ENCODE results near the gene INTU.
"Not testable (repeated sequence)": the region's sequence is repeated elsewhere in the genome, so short reads cannot be mapped to it uniquely, and the experiment has no call there.

The INTU gene

DNA sequence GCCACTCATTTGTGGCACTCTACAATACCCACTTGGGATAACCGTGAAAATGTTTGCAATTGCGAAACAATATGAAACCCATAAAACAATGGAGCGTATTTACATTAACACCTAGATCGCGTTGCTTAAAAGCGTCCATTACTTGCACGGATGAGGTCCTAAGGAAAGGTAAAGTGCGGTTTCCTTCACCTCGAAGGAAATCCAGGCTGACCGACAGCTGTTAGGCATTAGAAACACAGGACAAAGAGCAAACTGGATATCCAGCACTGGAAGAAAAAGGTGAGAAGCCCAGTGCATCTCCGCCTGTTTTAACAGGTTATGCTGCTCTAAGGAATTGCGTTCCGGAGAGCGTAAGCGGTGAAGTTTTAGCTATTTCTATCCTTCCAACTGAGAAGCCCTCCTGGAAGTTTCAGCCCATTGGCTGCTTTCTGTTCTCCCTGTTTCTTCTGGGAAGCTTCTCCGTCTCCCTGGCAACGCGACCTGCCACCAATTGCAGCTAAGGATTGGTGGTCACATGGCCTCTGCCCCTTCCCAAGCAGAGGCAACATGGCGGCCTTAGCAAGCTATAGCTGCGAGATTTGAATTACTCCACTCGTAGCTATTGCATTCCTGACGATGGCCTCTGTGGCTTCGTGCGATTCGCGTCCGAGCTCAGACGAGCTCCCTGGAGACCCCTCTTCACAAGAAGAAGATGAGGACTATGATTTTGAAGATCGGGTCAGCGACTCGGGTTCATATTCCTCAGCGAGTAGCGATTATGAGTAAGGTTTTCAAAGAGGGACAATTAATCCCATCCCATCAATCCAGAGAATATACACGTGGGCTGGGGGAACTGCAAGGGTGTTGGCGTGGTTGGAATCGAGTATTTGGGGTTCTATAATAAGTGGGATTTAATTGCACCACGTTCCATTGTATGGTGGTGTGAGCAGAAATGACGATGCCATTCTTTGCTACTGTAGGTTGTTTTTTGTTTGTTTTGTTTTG lies at the start of gene INTU:
INTU (plus strand) TSS at position 538 of the 984 bp plus-strand sequence; CDS start at position 616, 78 bp downstream.
- DNase-seq (ENCODE audit: low spot score), result peak; percentile 98

DNA sequence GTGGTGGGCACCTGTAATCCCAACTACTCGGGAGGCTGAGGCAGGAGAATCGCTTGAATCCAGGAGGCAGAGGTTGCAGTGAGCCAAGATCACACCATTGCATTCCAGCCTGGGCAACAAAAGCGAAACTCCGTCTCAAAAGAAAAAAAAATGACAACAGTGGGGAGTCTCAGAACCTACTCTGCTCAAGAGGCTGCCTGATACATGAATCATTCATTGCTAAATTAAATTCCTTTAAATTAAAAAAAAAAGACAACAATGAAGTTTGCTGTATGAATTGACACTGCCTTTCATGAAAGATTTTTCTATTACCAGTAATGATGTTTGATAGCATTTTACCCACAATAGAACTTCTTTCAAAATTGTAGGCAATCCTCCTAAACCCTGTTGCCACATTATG lies 46.3 kb upstream of the INTU start:
- not testable (repeated sequence) for DNase-seq (ENCODE audit: low spot score)

DNA sequence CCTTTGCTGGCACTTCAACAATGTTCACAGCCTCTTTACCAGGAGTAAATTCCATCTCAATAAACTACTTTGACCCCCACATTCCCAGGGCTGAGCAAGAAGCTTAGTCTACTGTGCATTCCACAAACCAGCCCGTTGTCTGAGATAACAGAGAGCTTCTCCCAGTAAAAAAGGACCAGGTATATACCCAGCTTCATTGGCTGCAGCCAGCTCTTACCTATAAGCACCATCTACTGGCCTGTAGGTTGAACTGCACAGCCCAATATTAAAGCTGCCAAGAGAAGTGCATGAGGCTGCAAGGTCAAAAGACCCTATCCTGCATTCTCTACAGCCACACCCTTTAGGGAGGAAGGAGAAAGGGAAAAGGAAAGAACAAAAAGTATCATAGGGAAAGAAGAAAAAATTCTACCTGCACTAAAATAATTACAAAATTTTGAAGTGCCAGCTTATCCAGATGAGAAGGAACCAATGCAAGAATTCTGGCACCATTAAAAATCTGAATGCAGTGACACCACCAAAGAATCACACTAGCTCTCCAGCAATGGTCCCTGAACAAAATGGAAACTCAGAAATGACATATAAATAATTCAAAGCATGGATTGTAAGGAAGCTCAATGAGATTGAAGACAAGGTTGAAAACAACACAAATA lies 45.7 kb upstream of the INTU start:
- DNase-seq (ENCODE audit: low spot score), result peak; percentile 62

DNA sequence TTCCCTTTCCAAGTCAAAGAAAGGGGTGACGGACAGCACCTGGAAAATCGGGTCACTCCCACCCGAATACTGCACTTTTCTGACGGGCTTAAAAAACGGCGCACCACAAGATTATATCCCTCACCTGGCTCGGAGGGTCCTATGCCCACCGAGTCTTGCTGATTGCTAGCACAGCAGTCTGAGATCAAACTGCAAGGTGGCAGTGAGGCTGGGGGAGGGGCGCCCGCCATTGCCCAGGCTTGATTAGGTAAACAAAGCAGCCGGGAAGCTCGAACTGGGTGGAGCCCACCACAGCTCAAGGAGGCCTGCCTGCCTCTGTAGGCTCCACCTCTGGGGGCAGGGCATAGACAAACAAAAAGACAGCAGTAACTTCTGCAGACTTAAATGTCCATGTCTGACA lies 43.6 kb upstream of the INTU start:
- DNase-seq (ENCODE audit: low spot score), result not testable (repeated sequence)

DNA sequence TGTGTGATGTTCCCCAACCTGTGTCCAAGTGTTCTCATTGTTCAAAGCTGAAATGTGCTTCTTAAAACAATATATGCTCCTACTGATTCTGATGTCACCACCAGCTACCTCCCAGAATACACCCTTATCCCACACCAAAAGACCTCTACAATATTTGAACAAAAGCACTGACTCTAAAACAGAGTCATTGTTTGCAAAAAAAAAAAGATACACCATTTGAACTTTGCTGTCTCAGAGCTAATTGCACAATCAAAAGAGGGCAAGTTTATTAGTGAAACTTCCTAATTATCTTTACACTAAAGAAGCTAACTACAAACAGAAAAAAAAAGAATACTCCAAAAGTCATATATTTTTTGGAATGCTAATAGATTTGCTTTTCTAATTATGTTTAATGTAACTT lies 34.1 kb upstream of the INTU start:
- DNase-seq (ENCODE audit: low spot score), result no peak

DNA sequence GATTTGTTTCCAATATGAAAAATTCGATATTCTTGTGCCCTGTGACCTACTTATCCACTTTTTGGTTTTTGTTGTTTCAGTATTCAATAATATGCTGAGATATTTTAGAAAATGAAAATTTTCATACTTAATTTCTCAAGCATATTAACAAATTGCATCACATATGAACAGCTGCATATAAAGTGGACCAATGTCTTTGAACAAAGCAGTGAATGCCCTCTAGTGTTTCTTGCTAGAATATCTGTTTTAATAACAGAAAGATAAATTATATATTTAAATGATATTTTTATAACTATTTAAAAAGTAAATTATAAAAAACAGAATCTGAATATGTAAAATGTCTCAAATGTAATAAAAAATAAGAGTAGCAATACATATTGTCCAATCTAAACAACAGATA lies 31.7 kb upstream of the INTU start:
- no peak for DNase-seq (ENCODE audit: low spot score)

DNA sequence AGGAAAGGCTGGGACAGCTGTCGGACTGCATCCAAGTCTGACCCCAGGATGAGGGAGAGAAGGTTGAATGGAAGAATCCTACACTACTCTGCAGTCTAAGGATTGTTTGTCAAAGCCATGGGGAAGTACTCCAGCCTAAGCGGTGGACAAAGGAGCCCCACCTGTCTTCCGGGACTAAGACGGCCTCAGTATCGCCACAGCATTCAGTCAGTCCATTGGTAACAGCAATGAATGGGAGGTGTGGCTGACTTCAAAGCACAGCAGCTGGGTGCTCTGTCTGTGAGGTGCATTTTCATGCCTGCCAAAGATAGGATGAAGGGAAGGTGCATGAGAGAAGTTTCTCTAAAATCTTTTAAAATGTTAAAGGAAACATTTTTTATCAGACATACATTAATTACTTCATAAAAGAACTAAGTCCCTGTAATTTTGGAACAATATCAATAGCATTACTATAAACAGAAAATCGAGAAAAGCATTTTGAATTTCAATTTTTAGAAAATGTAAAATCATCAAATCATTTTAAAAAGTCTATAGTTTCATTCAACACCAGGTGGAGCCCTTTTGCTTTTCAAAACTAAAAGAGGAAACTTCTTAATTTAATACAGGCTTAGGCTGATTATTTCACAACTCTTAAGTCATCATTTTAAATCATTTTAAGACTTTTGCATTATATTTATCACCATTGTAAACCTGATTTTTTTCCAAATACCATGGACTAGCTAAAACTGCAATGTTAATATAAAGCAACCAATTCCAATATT lies 27.6 kb upstream of the INTU start:
- peak; percentile 76 for DNase-seq (ENCODE audit: low spot score)

DNA sequence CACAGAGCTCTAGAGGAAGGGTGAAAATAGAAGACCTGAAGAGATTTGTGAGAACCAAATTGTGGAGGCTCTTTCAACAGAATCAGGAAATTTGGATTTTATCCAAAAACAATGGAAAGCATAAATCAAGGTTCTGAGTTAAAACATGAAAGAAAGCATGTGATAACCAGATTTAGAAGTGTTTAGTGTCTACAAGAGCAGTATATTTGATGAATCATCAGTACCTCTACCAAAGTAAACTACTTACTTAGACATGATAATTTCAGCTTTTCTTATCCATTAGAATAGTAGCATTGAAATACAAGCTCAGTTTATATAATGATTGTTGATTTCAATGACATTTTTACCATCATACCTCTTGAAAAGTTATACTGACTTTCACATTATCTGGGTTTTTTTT lies 25.9 kb upstream of the INTU start:
- DNase-seq (ENCODE audit: low spot score), result no peak

DNA sequence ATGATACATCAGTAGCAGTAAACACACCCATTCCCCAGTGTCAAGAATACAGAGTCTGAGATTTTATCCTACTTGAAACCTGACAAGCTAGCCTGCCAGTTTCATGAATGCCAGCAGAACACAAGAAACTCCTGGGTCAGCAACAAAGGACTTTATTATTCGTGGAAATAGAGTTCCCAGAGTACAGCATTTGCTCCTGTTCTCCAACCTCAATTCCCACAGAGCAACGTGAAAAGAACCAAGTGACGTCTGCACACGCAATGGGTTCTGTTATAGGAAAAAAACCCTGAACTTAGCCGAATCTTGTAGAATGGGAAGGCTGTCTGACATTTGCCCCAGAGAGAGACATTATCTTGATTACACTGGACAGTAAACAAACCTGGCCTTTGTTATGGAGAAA lies 23.3 kb upstream of the INTU start:
- DNase-seq (ENCODE audit: low spot score), result no peak

DNA sequence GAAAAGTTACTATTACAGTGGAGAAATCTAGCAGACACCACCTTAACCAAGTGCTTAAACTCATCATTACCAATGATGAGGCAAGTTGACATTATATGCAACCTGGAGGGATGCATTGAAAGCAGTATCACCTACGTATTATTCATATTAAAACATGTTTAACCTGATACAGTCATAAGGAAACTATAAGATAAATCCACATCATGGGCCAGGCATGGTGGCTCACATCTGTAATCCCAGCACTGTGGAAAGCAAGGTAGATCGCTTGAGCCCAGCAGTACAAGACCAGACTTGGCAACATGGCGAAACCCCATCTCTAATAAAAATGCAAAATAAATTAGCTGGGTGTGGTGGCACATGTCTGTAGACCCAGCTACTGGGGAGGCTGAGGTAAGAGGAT lies 22.3 kb upstream of the INTU start:
- no peak for DNase-seq (ENCODE audit: low spot score)

DNA sequence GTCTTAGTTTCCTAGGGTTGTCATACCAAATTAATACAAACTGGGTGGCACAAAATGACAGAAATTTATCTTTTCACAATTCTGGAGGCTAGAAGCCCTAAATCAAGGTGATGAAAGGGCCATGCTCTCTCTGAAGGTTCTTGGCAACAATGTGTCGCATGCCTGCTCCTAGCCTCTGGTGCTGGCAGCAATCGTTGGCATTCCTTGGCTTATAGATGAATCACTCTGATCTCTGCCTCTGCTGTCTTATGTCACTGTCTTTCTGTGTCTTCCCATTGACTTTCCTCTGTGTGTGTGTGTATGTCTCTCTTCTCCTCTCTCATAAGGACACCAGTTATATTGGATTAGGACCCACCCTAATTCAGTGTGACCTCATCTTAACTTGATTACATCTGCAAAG lies 15.9 kb upstream of the INTU start:
- DNase-seq (ENCODE audit: low spot score), result no peak

DNA sequence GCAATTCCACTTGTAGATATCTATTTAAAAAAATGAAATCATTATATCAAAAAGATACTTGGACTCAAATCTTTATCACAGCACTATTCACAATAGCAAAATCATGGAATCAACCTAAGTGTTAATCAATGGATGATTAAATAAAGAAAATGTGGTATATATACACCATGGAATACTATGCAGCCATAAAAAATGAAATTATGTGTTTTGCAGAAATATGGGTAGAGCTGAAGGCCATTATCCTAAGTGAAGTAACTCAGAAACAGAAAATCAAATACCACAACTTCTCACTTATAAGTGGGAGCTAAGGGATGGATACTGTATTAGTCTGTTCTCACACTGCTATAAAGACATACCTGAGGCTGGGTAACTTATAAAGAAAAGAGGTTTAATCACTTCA lies 14.3 kb upstream of the INTU start:
- no peak for DNase-seq (ENCODE audit: low spot score)

DNA sequence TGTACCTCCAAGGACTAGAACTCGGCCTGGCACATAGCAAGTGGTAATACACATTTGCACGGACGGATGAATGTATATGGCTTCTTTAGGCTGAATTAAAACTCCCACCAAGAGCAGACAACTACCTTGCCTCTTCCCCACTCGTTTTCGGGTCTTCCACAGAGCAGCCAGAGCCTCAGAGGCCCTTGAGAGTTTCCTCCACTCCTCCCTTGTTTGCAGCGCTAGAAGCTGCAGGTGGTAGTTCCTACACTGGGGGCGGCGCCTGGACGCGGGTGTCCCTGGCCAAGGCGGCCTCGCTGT lies 10.2 kb upstream of the INTU start:
- DNase-seq (ENCODE audit: low spot score), result no peak

DNA sequence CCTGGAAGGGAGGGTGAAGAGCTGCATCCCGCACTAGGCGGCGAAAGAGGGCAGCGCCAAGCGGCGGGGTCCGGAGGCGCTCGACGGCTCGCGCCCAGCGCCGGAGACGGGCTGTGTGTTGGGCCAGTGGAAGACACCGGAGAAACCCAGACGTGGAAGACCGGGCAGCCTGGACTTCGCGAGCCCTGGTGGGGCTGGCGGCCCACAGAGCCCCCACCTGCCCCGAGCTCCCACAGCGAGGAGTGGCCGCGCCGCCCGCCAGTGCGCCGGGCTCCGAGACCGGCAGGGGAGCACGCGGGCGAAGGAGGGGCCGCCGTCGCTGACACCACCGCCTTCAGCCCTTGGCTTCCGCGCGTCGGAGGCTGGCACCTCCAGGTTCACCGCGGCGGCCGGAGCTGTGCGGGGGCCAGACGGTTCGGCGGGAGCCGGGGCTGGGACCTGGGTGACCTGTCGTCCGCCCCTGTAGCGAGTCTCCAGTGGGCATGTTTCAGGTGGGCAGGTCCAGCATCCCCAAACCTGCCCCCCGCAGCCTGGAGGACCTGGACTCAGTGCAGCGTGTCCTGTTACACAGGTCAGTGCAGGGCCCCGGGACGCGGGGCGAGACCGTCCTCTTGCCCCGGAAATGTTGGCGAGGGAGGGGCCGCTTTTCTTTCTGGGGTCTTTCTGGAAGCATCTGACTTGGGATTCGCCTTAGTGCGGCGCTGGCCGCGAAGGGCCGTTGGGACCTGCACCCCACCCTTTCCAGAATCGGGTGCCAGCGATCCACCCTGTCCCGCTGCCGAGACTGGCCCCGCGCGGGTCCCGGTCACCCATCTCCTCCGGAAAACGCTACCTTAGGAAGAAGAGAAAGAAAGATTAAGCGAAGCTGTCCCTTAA lies 9.6 kb upstream of the INTU start:
- DNase-seq (ENCODE audit: low spot score), result peak; percentile 83

DNA sequence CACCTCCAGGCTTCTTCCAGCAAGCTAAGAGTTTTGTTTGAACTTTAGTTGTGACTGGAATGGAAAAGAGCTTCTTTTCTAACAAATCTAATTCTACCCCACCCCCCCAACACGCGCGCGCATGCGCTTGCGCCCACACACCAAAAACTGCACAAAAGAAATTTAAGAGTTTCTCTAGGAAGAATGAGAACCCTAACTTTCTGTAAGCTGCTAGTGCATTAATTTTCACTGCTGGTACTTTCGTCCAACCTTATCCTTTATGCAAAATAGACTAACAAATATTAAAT lies 9.0 kb upstream of the INTU start:
- no peak for DNase-seq (ENCODE audit: low spot score)

DNA sequence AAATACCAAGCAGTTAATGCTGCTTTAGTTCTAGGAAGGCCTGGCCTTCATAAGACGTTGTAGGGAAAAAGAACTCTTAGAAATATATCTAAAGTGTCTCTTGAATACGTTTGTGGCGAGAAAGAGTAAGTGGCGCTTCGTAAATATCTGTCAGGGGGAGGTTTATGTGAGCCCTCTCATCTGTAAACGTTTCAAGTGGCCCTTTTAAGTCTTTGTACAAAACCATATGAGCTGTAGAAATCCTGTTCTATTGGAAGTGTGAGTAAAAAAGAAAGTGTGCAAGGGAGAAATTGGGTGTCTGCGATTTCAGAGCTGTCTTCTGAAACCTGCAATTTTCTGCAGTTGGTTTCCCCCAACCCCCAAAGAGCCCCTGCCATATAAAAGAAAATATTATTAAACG lies 8.6 kb upstream of the INTU start:
- no peak for DNase-seq (ENCODE audit: low spot score)

DNA sequence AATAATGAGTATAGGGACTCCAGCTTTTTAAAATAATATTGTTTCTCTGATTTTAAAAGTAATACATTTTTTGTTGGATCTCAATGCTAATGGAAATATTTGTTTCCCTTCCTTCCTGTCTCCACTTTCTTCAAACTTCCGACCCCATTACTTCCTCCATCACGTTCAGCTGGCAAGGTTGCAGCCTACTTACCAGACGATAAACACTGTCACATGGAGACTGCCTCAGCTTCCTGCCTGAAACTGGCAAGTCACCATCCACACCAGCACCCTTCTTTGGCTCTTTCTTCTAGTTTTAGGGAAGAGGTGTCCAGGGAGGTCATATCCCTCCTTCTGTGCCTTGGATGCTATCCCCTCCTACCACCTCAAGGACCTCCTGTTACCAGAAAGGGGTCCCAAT lies 3.4 kb upstream of the INTU start:
- DNase-seq (ENCODE audit: low spot score), result no peak

DNA sequence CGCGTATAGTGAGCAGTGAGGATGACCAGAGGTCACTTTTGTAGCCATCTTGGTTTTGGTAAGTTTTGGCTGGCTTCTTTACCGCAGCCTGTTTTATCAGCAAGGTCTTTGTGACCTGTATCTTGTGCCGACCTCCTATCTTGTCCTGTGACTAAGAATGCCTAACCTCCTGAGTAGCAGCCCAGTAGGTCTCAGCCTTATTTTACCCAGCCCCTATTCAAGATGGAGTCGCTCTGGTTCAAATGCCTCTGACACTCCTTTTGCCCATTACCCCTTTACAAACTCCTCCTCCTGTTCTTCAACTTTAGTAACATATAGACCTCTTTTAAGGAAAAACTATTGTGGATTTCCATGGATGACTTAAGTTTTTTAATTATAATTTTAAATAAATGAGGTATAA lies 2.6 kb upstream of the INTU start:
- no peak for DNase-seq (ENCODE audit: low spot score)

DNA sequence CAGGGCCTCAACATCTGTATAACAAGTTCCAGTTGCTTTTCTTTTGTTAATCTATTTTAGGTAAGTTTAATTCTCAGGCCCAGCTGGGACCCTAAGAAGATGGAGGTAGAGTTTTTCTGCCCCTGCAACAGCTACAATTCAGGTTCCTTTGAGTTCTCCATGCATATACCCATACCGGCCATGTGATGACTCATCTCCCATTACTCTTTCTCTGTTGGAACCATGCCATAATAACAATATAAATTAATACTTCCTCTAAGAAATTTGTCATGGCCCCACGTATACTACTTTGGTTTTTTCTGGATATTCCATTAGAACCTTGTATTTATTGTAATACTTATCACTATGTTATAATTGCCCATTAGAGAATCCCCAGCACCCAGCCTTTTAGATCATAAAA lies 1.3 kb upstream of the INTU start:
- no peak for DNase-seq (ENCODE audit: low spot score)

DNA sequence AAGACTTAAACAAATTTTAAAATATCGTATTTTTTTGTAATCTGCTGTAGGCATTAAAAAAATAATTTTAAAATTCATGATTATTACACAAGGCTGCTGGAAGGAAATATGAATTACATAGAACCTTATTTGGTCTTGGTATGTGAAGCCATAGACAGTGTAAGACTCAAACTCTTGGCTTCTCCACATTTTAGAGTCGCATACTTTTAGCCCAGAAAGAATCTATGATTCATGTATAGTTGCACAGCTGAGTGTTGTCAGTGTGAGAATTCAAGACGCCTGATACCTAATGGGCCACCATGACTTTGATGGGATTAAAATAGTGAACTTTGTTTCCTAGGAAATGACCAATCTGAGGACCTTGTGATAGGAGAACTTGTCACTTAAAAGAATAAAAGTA lies 1.4 kb downstream of the INTU start:
- DNase-seq (ENCODE audit: low spot score), result no peak

DNA sequence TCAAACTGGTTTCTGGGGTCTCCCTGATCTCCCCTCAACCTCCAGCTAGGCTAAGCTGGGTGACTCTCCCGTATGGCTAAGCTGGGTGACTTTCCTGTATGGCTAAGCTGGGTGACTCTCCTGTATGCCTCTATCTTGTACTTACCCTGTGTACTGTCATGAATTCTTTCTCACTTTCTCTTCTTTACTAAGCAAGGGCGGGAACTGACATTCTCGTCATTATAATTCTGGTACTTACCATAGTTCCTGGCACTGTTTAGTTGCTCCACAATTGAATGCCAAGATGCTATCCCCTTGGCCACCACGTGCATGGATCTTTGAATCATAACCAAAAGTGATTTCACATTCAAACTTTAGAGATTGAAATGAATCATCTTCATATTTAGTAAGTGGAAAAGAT lies 8.8 kb downstream of the INTU start:
- no peak for DNase-seq (ENCODE audit: low spot score)

DNA sequence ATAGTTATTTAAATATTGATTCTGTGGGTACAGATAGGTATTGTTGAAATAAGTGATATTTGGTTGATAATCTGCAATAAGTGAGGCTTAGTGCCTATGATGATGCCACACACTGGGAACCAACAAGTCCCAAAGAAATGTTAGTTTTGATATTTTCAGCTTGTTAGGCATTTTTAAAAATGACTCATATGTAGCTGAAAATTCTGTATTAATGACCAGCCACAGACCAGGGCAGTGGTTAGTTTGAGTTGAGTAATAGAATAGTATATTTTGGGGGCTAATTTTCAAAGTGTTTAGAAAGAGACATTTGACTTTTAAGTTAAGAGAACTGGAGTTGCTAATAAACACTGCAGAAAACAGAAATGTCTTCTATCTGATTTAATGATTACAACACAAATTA lies 9.4 kb downstream of the INTU start:
- no peak for DNase-seq (ENCODE audit: low spot score)
